Amygdala (tissue), 56 donors: ENCODE results near the gene TSSK2.
A peak's percentile ranks its signal among the peaks of the same experiment; 100 is the strongest.
"Not testable (repeated sequence)": the region's sequence is repeated elsewhere in the genome, so short reads cannot be mapped to it uniquely, and the experiment has no call there.

Experiments used
- DNase-seq, 56 donors: peaks; one replicate each; lab custom pipeline; 2025; lab: John Stamatoyannopoulos, UW

The TSSK2 gene

DNA sequence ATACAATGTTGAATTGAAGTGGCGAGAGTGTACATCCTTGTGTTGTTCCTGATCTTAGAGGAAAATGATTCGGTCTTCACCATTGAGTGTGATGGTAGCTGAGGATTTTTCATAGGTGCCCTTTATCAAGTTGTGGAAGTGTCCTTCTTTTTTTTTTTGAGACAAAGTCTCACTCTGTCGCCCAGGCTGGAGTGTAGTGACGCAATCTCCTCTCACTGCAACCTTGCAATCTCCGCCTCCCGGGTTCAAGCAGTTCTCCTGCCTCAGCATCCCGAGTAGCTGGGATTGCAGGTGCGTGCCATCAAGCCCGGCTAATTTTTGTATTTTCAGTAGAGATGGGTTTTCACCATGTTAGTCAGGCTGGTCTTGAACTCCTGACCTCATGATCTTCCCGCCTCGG, 27.5 kb downstream of the TSSK2 start:
- DNase-seq, result not testable (repeated sequence)

DNA sequence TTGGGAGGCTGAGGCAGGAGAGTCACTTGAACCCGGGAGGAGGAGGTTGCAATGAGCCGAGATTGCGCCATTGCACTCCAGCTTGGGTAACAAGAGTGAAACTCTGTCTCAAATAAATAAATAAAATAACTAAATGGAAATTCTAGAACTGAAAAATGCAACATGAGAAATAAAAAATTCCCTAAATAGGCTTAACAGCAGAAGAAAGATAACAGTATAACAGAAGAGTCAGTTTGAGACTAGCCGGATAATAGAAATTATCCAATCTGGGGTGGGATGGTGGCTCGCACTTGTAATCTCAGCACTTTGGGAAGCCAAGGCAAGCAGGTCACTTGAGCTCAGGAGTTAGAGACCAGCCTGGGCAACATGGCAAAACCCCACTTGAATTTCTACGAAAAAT, 33.3 kb downstream of the TSSK2 start:
- no peak for DNase-seq

DNA sequence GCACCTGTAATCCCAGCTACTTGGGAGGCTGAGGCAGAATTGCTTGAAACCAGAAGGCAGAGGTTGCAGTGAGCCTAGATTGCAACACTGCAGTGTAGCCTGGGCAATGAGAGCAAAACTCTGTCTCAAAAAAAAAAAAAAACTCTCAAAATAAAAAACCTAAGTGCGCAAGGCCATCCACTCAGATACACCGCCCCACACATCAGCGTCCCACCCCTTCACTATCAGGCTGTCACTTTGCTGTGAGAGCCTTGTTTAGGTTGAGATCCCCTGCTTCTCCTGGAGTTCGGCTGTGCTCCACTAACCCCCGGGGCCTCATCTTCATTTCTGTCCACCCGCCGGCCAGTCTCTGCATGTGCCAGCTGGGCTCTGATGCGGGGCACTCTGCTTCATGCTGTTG, 35.3 kb downstream of the TSSK2 start:
- DNase-seq, result no peak

DNA sequence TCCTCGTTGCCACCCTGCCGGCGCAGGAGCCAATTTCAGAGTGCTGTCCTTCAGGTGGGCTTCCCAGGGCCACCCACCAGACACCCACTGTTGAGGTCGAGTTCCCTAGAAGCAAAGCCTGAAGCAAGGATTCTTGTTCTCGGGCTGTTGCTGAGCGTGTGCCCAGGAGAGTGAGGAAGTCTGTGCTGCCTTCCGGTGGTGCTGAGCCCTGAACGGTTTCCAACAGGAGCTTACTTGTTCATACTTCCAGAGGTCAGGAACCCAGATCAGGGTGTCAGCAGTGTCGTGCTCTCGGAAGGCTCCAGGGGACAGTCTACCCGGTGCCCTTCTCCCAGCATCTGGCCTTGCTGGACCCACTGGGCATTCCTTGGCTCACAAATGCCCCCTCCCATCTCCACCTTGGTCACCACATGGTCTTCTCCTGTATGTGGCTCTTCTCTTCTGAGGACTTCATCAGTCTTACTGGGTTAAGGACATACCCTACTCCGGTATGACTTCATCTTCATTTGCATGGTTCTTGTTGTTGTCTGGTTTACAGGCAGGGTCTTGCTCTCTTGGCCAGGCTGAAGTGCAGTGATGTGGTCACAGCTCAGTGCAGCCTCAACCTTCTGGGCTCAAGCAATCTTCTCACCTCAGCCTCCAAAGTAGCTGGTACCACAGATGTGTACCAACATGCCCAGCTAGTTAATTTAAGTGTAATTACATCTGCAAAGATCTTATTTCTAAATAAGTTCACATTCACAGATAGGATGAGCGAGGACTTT, 36.2 kb downstream of the TSSK2 start:
- no peak for DNase-seq

DNA sequence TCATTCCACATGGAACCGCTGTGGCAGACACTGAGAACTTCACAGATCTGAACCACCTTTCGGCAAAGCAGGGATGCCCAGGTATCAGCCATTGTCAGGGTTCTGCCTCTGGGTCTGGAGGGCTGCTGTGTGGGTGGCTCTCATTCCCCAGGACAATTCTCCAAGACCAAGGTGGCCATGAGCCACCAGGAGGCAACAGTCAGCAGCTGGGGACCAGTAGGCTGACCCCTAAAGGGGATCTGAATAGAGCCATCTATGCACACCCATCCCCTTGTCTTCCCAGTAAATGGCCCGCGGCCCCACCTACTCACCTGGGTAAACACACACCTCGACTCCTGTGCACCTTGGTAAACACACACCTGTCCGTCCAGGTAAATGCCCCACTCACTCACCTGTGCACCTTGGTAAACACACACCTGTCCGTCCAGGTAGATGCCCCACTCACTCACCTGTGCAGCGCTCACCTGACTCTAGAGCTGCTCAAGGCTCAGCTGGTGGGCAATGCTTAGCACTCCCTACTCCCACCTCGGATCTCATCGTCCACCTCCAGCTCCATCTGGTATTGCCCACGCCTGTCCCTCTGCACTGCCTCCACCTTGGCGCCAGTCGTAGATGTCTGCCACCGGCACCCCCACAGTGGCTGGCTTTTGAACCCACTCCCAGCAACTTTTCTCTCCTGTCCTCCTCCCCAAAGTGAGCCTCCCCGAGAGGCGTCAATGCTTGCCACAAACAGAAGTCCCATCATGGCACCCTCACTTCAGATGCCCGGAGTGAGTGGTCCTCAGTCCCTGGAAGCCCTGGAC, 37.2 kb downstream of the TSSK2 start:
- DNase-seq, result no peak

DNA sequence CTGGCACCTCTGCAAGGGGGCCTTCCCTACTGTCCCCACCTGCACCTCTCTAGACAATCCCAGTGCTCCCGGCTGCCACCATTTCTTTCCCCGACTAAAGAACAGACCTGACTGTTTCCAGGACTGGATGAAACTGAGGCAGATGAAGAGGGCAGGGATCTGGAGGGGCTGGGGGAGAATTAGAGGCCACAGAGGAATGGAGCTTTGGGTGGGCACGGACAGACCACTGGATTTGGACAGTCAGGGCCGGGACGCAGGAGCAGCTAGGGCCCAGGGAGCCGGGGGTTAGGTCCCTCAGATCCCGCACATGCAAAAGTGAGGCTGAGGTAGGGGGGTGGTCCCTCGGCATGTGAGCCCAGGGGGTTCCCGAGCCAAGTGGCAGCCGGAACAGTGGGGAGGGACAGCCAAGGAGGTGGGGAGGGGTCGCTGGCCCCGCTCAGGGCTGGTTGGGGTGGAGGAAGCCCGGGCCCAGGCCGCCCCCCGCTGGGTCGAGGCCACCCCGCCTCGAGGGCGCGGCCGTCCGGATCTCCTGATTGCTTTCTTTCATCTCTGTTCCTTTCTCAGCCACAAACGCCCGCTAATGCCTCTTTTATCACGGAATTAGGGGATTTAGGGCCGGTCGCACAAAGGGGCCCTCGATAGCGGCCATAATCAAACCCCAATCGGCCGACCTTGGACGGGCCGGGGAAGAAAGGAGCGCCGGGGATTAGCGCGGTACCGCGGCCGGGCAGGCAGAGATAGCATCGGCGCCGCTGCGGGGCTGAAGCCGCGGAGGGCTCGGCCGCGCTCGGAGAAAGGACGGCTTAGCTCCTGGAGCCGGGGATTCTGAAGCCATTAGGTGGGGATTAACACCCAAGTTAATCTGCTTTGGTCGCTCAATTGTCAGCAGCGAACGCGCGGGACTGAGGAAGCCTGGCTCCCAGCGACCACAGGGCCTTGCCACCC, 38.2 kb downstream of the TSSK2 start:
- no peak for DNase-seq

DNA sequence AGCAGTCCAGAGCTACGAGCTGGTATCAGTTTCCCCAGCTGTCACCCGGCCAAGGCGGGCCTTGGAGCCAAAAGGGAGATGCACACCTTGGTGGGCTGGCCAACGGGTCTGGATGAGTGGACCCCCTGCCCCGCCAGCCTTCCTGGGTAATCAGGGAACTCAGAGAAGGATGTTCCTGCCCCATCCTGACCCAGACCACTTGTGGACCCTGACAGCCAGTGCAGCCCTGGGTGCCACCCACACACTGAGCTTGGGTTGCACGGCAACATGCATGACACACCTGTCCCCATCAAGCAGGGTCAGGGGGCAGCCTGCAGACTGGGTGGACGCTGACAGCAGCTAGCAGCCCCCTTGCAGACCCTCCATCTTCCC, 38.8 kb downstream of the TSSK2 start:
- no peak for DNase-seq

DNA sequence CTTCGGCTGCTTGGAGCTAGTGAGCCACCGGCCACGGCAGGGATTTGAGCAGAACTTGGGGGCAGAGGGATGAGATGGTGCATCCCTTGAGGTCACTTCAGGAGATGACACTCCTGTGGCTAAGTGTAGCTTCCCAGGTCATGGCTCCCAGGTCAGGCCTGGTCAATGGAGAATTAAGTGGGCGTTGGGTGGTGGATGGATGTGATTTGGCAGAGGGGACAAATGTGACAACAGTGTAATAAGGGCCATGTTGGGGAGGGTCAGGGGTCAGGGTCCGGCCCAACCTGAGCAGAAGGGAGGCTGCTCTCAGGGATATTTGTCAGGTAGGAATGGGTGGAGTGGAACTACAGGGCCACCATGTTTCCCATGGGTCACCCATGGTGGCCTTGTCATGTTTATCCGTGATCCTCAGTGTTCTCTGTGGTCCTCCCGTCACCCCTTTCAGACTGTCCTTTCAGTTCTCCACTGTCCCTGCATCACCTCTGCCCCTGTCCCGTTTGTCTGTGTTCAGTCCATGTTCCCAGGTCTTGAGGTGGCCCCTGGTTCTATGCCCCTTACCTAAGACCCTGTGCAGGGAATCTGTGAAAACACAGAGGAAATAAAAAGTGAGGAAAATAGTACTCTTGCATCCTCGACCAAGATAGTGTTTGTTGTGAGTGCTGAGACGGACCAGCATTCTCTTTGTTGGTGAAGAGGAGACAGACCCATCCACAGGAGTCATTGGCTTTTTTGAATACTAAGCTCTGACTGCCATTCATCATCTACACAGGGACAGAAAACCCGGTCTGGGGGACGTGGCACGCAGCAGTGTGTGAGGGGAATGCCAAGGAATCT, 41.3 kb downstream of the TSSK2 start:
- no peak for DNase-seq

DNA sequence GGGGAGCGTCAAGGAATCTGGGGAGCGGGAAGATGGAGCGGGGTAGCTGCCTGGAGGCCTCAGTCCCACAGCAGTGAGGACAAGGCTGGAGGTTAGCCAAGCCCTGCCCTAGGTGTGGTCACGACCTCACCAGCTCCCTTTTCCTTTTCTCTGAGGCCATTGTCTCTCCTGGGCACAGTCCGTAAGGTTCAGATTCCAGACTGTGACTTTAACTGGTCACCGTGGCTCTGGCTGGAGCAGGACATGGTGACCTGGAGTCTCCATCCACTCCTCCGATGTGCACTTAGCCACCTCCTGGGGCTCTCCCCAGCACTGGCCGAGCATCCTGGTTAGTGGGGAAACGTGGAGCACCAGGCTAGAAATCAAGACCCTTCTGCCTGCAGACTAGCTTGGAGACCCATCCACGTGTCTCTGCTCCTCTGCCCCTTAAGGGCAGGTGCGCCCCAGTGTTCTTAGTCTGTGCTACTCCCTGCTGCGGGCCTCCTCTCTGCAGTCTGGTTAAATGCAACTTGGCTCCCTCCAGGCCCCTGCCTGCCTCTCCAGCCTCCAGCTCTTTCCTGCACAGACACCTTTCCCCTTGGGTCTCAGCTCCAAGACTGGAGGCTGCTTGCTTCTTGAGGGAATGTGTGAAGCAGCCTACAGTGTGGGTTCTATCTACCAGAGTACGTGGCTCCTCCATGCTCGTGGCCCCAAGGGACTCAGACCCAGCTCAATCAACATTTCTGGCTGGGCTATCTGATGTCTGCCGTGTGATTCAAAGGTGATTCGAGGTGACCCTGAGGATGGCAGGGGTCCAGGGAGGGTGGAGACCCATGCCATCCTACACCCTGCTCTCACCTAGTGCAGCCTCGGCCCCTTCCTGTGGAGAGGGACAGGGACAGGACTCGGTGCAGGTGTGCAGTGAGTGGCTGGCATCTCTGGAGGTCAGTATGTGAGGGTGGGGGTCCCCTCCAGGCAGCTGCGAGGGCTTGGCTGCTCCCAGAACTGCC, 42.2 kb downstream of the TSSK2 start:
- DNase-seq, result no peak

DNA sequence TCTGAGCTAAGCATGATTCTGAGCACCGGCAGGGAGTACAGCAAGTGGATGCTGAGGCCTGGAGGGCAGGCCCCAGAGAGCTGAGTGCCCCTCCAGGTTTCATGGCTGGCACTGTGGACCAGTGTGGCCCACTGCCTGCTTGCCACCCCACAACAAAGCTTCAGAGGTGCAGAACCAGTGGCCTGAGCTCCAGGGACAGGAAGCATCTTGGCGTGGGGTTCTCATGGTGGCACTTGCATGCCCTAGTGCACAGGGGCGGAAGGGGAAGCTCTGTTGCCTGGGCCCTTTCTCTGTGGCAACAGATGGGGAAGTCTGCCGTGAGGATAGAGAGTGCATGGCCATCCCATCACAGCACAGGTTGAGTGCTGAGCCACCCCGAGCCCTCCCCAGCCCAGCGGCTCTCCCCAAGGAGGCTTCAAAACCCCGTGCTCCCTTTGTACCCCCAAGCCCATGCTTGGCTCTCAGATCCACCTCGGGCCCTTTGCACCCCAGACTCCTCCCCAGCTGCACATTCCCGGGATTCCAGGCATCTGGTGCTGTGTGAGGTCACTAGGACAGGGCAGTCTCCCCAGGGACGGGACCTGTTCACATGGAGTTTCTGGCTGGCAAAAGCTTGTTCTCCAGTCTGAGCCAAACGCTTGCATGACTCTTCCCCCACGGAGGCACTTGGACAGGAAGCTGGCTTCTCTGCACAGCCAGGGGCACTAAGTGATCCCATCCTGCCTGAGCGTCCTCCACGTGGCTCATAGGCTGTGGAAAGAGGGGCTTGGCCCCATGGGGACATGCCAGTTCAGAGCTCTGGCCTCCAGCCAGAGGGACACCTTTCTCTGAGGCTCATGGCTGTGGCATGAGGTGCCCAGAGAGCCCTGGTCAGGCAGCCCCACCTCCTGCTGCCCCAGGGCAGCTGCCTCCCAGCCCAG, 43.3 kb downstream of the TSSK2 start:
- peak in 1 of 56 donors; percentile 26 for DNase-seq

DNA sequence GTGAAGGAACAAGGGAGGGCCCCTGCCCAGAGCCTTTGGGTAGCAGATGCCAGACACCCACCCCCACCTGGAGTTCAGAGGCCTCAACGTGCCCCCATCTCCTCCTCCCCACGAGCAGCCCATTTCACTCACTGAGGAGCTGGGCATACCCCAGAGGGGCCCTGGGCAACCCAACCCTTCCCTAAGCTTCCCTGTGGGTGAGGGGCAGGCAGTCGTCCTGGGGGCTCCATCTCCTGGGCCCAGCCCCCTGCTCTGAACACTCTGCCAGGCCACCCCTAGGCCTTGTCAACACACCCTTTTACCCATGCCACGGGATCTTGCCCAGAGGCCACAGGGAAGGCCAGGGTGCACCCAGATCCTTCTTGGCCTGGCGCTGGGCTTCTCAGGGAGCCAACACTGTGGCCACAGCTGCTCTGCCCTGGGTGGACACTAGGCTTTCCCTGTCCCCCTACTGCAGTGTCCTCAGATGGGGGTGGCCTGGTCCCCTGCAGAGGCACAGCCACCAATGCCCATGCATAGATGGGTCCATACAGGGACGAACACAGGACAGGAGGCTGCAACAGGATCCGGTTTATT, 44.0 kb downstream of the TSSK2 start:
- no peak for DNase-seq

DNA sequence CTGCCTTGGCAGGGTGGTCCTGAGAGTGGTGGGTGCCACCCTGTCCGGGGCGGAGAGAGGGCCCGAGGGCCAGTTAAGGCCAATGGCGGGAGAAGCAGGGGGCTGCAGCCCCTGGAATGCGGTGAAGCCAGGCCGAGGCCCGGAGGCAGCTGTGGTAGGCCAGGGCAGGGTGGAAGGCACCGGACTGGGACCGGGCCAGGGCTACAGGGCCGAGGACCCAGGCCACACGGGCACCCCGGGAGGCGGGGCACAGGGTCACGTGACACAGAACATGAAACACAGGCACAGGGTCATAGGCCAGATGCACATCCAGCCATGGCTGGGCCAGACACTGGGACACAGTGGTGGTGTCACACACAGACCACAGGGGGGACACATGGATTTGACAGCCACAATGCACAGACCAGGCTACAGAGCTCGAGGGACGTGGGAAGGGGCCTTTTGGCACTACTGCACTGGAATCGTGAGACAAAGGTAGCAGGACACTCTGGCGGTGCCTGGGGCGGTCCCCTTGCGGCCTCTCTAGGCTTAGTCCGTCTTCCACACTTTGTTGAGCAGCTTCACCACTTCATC, 44.6 kb downstream of the TSSK2 start:
- DNase-seq, result no peak

DNA sequence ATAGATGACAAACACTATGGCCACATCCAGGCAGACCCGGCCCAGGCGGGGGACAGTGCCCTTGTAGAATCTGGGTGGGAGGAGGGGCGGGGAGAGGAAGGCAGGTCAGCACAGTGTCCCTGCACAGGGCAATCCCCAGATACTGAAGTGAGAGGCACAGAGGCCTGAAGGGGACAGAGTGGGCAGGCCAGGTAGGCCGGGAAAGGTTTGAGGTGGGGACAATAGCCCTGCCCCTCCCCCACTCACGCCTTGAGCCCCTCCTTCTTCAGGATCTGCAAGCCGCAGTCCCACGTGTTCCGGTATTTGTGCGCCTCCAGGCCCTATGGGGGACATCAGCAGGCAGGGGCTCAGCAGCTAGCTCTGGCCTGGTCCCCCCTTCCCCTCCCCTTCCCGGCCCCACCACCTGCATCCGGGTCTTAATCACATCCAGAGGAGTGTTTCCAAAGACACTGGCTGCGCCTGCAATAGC, 45.1 kb downstream of the TSSK2 start:
- DNase-seq, result no peak

DNA sequence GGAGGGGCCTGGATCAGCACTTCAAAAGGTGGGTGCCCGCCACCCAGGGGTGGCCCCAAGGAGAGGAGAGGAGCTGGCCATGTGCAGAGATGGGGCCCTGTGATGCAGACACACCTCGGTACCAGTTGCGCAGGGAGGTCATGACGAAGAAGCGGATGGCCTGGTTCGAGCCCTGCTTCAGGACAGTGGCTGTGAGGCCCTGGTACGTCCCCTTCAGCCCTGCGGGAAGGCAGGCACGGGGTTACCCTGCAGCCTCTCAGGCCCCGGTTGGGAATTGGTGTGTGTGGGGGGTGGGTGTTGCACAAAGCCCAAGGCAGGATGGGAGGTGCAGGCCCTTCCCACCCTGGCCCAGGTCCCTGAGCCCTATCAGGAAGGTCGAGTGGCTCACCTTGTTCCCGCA, 45.6 kb downstream of the TSSK2 start:
- DNase-seq, result no peak

DNA sequence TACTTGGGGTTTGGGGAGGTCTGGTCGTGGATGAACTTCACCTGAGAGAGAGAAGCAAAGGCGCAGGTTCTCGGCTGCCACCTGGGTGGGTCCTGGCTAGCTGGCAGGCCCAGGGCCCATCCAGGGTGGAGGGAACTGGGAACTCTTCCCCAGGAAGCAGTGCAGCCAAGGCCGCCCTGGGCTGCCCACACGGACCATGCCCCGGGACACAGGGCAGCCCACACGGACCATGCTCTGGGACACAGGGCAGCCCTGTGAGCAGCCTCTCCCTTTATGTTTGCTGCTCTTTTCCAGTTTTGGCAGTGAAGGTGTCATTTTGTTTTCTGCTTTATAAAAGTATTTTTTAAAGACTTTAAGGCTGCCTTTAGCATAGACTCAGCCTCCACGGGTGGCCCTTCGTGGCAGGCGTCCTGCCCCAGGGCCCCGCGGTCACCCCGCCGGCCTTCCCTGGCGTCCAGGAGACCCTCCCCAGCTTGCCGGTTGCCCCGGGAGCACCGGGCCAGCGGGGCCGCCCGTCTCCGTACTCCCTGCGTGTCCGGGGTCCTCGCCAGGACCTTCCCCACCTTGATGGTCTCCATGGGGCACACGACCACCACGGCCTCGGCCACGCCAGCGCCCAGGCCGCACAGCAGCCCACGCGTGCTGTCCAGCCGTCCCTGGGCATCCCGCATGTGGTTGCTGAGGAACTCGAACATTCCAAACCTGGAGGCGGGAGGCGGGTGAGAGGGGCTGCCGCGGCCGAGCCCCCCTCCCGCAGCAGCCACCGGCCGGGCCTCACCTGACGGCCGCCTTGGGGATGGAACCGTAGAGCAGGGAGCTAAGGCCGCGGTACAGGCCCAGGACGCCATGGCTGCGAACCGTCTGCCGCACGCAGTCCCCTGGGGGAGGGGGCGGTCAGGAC, 46.3 kb downstream of the TSSK2 start:
- DNase-seq, result no peak
